GM21717 (cell line): ENCODE results near the gene NCL.
"Not testable (repeated sequence)": the region's sequence is repeated elsewhere in the genome, so short reads cannot be mapped to it uniquely, and the experiment has no call there.

Source experiments
- ATAC-seq: cut with Tn5 transposase; IDR thresholded peaks from one replicate; pipeline ENCODE4 v1.9.1; 2021; ENCODE audit warnings: mild to moderate bottlenecking, moderate library complexity; ENCODE audit not compliant: unreplicated experiment

NCL gene

DNA sequence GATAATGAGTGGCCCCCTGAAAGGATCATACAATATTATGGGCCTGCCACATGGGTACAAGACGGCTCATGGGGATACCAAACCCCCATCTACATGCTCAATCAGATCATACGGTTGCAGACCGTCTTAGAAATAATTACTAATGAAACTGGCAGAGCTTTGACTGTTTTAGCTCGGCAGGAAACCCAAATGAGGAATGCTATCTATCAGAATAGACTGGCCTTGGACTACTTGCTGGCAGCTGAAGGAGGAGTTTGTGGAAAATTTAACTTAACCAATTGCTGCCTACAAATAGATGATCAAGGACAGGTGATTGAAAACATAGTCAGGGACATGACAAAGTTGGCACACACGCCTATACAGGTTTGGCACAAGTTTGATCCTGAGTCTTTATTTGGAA lies 56.6 kb downstream of the NCL start:
- not testable (repeated sequence) for ATAC-seq

DNA sequence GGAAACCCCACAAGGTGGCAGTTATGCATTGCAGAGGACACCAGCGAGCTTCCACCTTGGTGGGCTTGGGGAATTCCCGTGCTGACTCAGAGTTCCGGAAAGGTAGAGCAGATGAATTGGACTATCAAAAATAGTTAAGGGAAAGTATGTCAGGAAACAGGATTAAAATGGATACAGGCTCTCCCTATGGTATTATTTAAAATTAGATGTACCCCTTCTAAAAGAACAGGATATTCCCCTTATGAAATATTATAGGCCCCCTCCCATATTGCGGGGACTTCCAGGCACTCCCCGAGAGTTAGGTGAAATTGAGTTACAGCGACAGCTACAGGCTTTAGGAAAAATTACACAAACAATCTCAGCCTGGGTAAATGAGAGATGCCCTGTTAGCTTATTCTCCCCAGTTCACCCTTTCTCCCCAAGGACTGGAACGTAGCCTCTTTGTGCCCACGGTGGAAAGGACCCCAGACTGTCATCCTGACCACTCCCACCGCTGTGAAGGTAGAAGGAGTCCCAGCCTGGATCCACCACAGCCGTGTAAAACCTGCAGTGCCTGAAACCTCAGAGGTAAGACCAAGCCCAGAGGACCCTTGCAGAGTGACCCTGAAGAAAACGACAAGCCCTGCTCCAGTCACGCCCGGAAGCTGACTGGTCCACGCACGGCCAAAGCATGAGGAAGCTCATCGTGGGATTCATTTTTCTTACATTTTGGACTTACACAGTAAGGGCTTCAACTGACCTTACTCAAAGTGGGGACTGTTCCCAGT lies 58.5 kb downstream of the NCL start:
- ATAC-seq = not testable (repeated sequence)

DNA sequence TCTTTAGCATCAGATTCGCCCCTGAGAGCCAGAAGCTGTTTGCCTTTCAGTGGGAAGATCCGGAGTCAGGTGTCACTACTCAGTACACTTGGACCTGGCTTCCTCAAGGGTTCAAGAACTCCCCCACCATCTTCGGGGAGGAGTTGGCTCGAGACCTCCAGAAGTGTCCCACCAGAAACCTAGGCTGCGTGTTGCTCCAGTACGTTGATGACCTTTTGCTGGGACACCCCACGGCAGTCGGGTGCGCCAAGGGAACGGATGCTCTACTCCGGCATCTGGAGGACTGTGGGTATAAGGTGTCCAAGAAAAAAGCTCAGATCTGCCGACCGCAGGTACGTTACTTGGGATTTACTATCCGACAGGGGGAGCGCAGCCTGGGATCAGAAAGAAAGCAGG lies 60.1 kb downstream of the NCL start:
- not testable (repeated sequence) for ATAC-seq
